ENCODE results near the gene RCAN2. TPM values are rescaled to one million over a fixed set of nuclear protein-coding genes. Genes with fewer than 3 reads are reported as not detected.

Gene RCAN2
- polyA plus RNA-seq, 1 donor from 2014 or later: 37.4 TPM

DNA sequence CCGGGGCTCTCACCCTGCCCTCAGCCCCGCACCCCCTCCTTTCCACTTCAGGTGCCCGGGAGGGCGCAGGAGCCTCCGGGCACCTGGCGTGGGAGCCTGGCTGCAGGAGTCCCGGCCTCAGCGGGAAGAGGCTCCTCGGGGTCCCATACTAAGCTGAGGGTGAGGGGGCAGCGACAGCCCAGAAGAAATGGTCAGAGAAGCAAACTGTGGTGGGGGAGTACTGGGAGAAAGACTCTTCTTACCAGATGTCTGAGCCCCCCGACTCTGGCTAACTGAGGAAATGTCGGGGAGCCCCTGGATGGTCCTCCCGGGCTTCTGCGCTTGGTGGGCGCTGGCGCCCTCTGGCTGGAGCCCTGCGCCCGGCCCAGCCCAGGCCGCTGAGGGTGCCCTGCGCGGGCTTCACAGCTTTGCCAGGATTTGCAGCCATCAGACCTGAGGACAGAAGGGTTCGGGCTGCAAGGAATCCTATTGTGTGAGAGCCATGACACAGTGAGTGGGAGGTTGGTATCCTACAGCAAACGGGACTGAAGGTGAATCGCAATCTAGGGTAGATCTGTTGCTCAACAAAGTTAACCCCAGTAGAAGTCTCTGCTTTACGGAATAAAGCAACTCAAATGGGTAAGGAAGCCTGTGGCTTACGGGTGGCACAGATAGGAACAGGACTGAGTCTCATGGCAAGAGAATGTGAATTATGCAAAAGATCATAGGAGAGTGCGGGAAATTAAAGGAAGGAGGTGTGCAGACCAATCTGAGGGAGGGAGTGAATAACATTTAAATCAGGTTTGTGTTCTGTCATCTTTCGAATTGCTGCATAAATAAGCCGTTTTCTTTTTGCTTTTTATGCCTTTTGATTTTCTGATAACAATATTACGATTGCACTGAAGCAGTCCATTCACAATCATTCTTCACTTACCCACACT is 639 bp upstream of the RCAN2 start:
- Histone ChIP-seq H4K20me1 (ENCODE audit: insufficient read depth) (no peaks in the 10 kb centered on the region), H3K36me3 (ENCODE audit: insufficient read depth, low read length) (no peaks in the 10 kb centered on the region), H3F3A (ENCODE audit: insufficient read depth, low read length, poor library complexity, severe bottlenecking) (no peaks in the 10 kb centered on the region), H3K27ac (ENCODE audit: low read length) (peak overlapping the region; percentile 37), H3K27me3 (ENCODE audit: insufficient read depth, low read depth, low read length) (peaks cover 13% of the 10 kb centered on the region), H3K4me3 (ENCODE audit: low read length) (peak overlapping the region; percentile 82), H3K9me2 (ENCODE audit: insufficient read depth, low read length) (no peaks in the 10 kb centered on the region), H3K9ac (ENCODE audit: low read length) (peak overlapping the region; percentile 73), H3K9me3 (ENCODE audit: low read length) (no peaks in the 10 kb centered on the region), H3K79me2 (replicated peaks; ENCODE audit: insufficient read depth, low read length) (no peaks in the 10 kb centered on the region), H2AFZ (ENCODE audit: low read depth, low read length) (peak overlapping the region; percentile 58), H3K4me2 (ENCODE audit: low read length) (peak overlapping the region; percentile 91)
- TF ChIP-seq EP300 (conservative IDR thresholded peaks at IDR 0.05; ENCODE audit: poor library complexity, severe bottlenecking): no peak
- TF ChIP-seq RAD21 (conservative IDR thresholded peaks at IDR 0.05): peak; percentile 73
- TF ChIP-seq EZH2 (IDR thresholded peaks at IDR 0.05; ENCODE audit: borderline replicate concordance, insufficient read depth, low read length, poor library complexity, severe bottlenecking): no peak
- no peak for TF ChIP-seq POLR2AphosphoS5 (IDR thresholded peaks at IDR 0.05)
- TF ChIP-seq, protein P1, sequence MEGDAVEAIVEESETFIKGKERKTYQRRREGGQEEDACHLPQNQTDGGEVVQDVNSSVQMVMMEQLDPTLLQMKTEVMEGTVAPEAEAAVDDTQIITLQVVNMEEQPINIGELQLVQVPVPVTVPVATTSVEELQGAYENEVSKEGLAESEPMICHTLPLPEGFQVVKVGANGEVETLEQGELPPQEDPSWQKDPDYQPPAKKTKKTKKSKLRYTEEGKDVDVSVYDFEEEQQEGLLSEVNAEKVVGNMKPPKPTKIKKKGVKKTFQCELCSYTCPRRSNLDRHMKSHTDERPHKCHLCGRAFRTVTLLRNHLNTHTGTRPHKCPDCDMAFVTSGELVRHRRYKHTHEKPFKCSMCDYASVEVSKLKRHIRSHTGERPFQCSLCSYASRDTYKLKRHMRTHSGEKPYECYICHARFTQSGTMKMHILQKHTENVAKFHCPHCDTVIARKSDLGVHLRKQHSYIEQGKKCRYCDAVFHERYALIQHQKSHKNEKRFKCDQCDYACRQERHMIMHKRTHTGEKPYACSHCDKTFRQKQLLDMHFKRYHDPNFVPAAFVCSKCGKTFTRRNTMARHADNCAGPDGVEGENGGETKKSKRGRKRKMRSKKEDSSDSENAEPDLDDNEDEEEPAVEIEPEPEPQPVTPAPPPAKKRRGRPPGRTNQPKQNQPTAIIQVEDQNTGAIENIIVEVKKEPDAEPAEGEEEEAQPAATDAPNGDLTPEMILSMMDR (IDR thresholded peaks at IDR 0.05; ENCODE audit: poor library complexity, severe bottlenecking): peak; percentile 81
- TF ChIP-seq MXI1 (conservative IDR thresholded peaks at IDR 0.05; ENCODE audit: poor library complexity, severe bottlenecking): peak; percentile 22
- TF ChIP-seq TAF1 (IDR thresholded peaks at IDR 0.05; ENCODE audit: low read depth): no peak
- TF ChIP-seq SMC3 (conservative IDR thresholded peaks at IDR 0.05; ENCODE audit: poor library complexity): peak; percentile 81
- TF ChIP-seq, protein P2, sequence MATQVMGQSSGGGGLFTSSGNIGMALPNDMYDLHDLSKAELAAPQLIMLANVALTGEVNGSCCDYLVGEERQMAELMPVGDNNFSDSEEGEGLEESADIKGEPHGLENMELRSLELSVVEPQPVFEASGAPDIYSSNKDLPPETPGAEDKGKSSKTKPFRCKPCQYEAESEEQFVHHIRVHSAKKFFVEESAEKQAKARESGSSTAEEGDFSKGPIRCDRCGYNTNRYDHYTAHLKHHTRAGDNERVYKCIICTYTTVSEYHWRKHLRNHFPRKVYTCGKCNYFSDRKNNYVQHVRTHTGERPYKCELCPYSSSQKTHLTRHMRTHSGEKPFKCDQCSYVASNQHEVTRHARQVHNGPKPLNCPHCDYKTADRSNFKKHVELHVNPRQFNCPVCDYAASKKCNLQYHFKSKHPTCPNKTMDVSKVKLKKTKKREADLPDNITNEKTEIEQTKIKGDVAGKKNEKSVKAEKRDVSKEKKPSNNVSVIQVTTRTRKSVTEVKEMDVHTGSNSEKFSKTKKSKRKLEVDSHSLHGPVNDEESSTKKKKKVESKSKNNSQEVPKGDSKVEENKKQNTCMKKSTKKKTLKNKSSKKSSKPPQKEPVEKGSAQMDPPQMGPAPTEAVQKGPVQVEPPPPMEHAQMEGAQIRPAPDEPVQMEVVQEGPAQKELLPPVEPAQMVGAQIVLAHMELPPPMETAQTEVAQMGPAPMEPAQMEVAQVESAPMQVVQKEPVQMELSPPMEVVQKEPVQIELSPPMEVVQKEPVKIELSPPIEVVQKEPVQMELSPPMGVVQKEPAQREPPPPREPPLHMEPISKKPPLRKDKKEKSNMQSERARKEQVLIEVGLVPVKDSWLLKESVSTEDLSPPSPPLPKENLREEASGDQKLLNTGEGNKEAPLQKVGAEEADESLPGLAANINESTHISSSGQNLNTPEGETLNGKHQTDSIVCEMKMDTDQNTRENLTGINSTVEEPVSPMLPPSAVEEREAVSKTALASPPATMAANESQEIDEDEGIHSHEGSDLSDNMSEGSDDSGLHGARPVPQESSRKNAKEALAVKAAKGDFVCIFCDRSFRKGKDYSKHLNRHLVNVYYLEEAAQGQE (IDR thresholded peaks at IDR 0.05; ENCODE audit: borderline replicate concordance): peak; percentile 3

DNA sequence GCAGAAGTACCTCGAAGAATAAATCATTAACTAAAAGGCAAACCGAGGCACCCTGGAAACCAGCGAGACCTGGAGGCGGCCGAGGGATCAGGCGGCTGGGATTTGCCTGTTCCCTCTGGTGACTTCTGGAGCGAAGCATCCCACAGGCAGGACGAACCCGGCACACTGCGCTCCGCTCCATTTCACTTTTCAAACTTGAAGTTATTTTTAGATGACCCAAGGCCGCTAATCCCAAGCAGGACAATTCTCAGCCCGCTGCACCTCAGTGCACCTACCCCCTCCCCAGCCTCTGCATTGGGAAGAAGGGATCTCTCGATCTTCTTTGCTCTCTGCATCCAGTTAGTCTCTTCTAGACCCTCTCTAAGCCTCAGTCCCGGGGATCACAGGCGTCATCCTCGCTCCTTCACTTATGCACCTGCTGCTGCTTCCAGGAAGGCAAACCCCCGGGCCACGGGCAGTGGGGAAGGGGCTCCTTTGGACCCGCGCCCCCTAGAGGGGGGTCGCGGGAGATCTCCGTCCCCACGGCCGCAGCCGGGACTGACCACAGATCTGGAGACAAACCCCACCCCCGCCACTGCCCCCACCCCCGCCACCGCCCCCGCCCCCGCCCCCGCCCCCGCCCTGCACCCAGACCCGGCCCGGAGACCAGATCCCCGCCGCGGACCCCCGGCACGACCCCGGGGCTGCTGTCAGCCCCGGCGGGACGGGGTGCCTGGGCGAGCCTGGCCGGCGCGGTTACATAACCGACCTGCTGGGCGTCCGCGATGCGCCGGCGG is 636 bp downstream of the RCAN2 start:
- TF ChIP-seq, protein P1 (IDR thresholded peaks at IDR 0.05; ENCODE audit: poor library complexity, severe bottlenecking): peak; percentile 59
- no peak for TF ChIP-seq POLR2AphosphoS5 (IDR thresholded peaks at IDR 0.05)
- H3K27ac ChIP-seq (ENCODE audit: low read length): no peak overlapping the region
- H3F3A ChIP-seq (ENCODE audit: insufficient read depth, low read length, poor library complexity, severe bottlenecking): no peaks in the 10 kb centered on the region
- H4K20me1 ChIP-seq (ENCODE audit: insufficient read depth): no peaks in the 10 kb centered on the region
- no peak overlapping the region for H2AFZ ChIP-seq (ENCODE audit: low read depth, low read length)
- peak overlapping the region; percentile 82 for H3K4me3 ChIP-seq (ENCODE audit: low read length)
- peak overlapping the region; percentile 73 for H3K9ac ChIP-seq (ENCODE audit: low read length)
- no peaks in the 10 kb centered on the region for H3K36me3 ChIP-seq (ENCODE audit: insufficient read depth, low read length)
- peaks cover 13% of the 10 kb centered on the region for H3K27me3 ChIP-seq (ENCODE audit: insufficient read depth, low read depth, low read length)
- no peaks in the 10 kb centered on the region for H3K9me3 ChIP-seq (ENCODE audit: low read length)
- H3K9me2 ChIP-seq (ENCODE audit: insufficient read depth, low read length): no peaks in the 10 kb centered on the region
- no peaks in the 10 kb centered on the region for H3K79me2 ChIP-seq (replicated peaks; ENCODE audit: insufficient read depth, low read length)
- H3K4me2 ChIP-seq (ENCODE audit: low read length): peak overlapping the region; percentile 77
